MM.1S (cell line): Measurements from ENCODE around the gene CALHM3.

ENCODE experiments used
- DNase-seq: peaks from one replicate; pipeline ENCODE4 v3.0.0-alpha.2; 2015
- H2AFZ ChIP-seq: fragments of 300-600 bp; sonication (generic); 2 replicates; pipeline ENCODE4 v1.6.0; 2016; ENCODE audit warnings: antibody characterized with exemption, low read length
- H3F3A ChIP-seq: fragments of 300-600 bp; sonication (generic); 2 replicates; pipeline ENCODE4 v1.6.1; 2016; ENCODE audit warnings: mild to moderate bottlenecking, antibody characterized with exemption, low read length, moderate library complexity, mixed read lengths; ENCODE audit not compliant: insufficient read depth
- H3K27ac ChIP-seq: fragments of 300-600 bp; sonication (generic); 2 replicates; pipeline ENCODE4 v1.5.1; 2016; ENCODE audit warnings: mild to moderate bottlenecking, low read length
- H3K27me3 ChIP-seq: fragments of 300-600 bp; sonication (generic); replicated peaks from 2 replicates; pipeline ENCODE4 v1.6.0; 2016; ENCODE audit warnings: low read length; ENCODE audit not compliant: insufficient read depth
- H3K36me3 ChIP-seq: fragments of 300-600 bp; sonication (generic); replicated peaks from 2 replicates; pipeline ENCODE4 v1.6.1; 2016; ENCODE audit warnings: mild to moderate bottlenecking, low read length, mixed read lengths; ENCODE audit not compliant: insufficient read depth
- H3K4me1 ChIP-seq: fragments of 300-600 bp; sonication (generic); 2 replicates; pipeline ENCODE4 v1.6.1; 2016; ENCODE audit warnings: low read length, mixed read lengths
- H3K4me2 ChIP-seq: fragments of 300-600 bp; sonication (generic); 2 replicates; pipeline ENCODE4 v1.6.0; 2016; ENCODE audit warnings: low read depth, low read length
- H3K4me3 ChIP-seq: fragments of 300-600 bp; sonication (generic); 2 replicates; pipeline ENCODE4 v1.5.1; 2016; ENCODE audit warnings: low read length, mixed read lengths
- H3K79me2 ChIP-seq: fragments of 300-600 bp; sonication (generic); 2 replicates; pipeline ENCODE4 v1.6.1; 2016; ENCODE audit warnings: mixed run types, low read length, mixed read lengths
- H3K9ac ChIP-seq: fragments of 300-600 bp; sonication (generic); 2 replicates; pipeline ENCODE4 v1.6.1; 2016; ENCODE audit warnings: low read length, mixed read lengths
- H3K9me2 ChIP-seq: fragments of 300-600 bp; sonication (generic); replicated peaks from 2 replicates; pipeline ENCODE4 v1.6.1; 2016; ENCODE audit warnings: mild to moderate bottlenecking, low read length, mixed read lengths; ENCODE audit not compliant: insufficient read depth
- H3K9me3 ChIP-seq: fragments of 300-600 bp; sonication (generic); replicated peaks from 2 replicates; pipeline ENCODE4 v1.6.1; 2016; ENCODE audit warnings: mild to moderate bottlenecking, low read length, mixed read lengths; ENCODE audit not compliant: insufficient read depth
- H4K20me1 ChIP-seq: fragments of 300-600 bp; sonication (generic); 2 replicates; pipeline ENCODE4 v1.6.1; 2016; ENCODE audit warnings: mild to moderate bottlenecking, low read length, moderate library complexity, mixed read lengths; ENCODE audit not compliant: insufficient read depth
- EZH2 ChIP-seq: fragments of 300-600 bp; sonication (generic); optimal IDR thresholded peaks from 2 replicates; pipeline ENCODE3; 2017; ENCODE audit warnings: low read depth, mild to moderate bottlenecking, antibody characterized with exemption, low read length, mixed read lengths
- EZH2phosphoT487 ChIP-seq: fragments of 300-600 bp; sonication (generic); IDR thresholded peaks from 2 replicates; pipeline ENCODE4 v1.6.1; 2018; ENCODE audit warnings: antibody characterized with exemption, low read length
- TF ChIP-seq, protein P1 (sequence below): fragments of 300-600 bp; sonication (generic); IDR thresholded peaks from 2 replicates; pipeline ENCODE4 v1.5.1; 2016; ENCODE audit warnings: antibody characterized with exemption, low read length, mixed read lengths

Gene CALHM3

GRCh38 chr10:103475437-103475836 is 3.6 kb downstream of the CALHM3 start:
- Histone ChIP-seq H3K4me2 (no peak overlapping the region), H4K20me1 (no peaks in the 10 kb centered on the region), H3K79me2 (no peaks in the 10 kb centered on the region), H3K9me2 (no peaks in the 10 kb centered on the region), H3K4me1 (peaks cover 32% of the 10 kb centered on the region), H3F3A (peaks cover 27% of the 10 kb centered on the region), H3K9me3 (no peaks in the 10 kb centered on the region), H3K27me3 (no peaks in the 10 kb centered on the region), H3K4me3 (no peak overlapping the region), H3K36me3 (no peaks in the 10 kb centered on the region), H3K9ac (no peak overlapping the region), H2AFZ (no peak overlapping the region), H3K27ac (no peak overlapping the region)
- TF ChIP-seq EZH2 (no peak), EZH2phosphoT487 (no peak)
- TF ChIP-seq, protein P1, sequence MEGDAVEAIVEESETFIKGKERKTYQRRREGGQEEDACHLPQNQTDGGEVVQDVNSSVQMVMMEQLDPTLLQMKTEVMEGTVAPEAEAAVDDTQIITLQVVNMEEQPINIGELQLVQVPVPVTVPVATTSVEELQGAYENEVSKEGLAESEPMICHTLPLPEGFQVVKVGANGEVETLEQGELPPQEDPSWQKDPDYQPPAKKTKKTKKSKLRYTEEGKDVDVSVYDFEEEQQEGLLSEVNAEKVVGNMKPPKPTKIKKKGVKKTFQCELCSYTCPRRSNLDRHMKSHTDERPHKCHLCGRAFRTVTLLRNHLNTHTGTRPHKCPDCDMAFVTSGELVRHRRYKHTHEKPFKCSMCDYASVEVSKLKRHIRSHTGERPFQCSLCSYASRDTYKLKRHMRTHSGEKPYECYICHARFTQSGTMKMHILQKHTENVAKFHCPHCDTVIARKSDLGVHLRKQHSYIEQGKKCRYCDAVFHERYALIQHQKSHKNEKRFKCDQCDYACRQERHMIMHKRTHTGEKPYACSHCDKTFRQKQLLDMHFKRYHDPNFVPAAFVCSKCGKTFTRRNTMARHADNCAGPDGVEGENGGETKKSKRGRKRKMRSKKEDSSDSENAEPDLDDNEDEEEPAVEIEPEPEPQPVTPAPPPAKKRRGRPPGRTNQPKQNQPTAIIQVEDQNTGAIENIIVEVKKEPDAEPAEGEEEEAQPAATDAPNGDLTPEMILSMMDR: no peak
- no peak for DNase-seq

DNA sequence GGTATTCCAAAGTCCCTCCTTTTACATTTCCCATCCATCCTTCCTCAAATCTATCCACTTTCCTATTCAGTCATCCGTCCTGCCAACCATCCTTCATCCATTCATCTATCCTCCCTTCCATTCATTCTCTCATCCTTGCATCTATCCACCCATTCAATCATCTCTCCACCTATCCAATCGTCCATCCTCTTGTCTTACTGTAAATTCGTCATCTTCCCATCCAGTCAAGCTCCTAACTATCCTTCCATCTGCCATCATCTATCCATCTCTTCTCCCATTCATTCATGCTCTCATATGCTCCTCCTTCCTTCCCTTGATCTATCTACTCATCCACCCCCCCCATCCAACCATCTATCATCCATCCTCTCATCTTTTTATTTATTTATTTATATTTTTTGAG is 5.0 kb downstream of the CALHM3 start:
- Histone ChIP-seq H3K9ac (no peak overlapping the region), H3K4me2 (no peak overlapping the region), H3K4me3 (no peak overlapping the region), H3F3A (peaks cover 28% of the 10 kb centered on the region), H3K36me3 (no peaks in the 10 kb centered on the region), H2AFZ (no peak overlapping the region), H3K79me2 (no peaks in the 10 kb centered on the region), H3K4me1 (peaks cover 33% of the 10 kb centered on the region), H3K27ac (no peak overlapping the region), H3K9me3 (no peaks in the 10 kb centered on the region), H3K9me2 (no peaks in the 10 kb centered on the region), H4K20me1 (no peaks in the 10 kb centered on the region), H3K27me3 (no peaks in the 10 kb centered on the region)
- no peak for TF ChIP-seq EZH2
- no peak for TF ChIP-seq EZH2phosphoT487
- TF ChIP-seq, protein P1: no peak
- no peak for DNase-seq

GRCh38 chr10:103473261-103473671 is 5.8 kb downstream of the CALHM3 start:
- TF ChIP-seq, protein P1: no peak
- TF ChIP-seq EZH2phosphoT487: no peak
- TF ChIP-seq EZH2: no peak
- no peak overlapping the region for H3K9ac ChIP-seq
- no peaks in the 10 kb centered on the region for H3K79me2 ChIP-seq
- H3K27me3 ChIP-seq: no peaks in the 10 kb centered on the region
- H2AFZ ChIP-seq: no peak overlapping the region
- no peaks in the 10 kb centered on the region for H4K20me1 ChIP-seq
- peak overlapping the region; percentile 93; the same call in 1 of the 2 replicates for H3K27ac ChIP-seq
- H3K9me3 ChIP-seq: no peaks in the 10 kb centered on the region
- DNase-seq: no peak
- no peaks in the 10 kb centered on the region for H3K9me2 ChIP-seq
- peaks cover 28% of the 10 kb centered on the region for H3F3A ChIP-seq
- H3K4me1 ChIP-seq: peaks cover 33% of the 10 kb centered on the region
- no peak overlapping the region for H3K4me3 ChIP-seq
- H3K36me3 ChIP-seq: no peaks in the 10 kb centered on the region
- no peak overlapping the region for H3K4me2 ChIP-seq
